DMS114 treated with DMSO at 0.1 percent for 48 hours (cell line): ENCODE measurements around the gene CDH18.

ENCODE experiments used
- DNase-seq: peaks from one replicate; lab custom pipeline; 2025; ENCODE audit not compliant: unreplicated experiment; lab: John Stamatoyannopoulos, UW

Gene CDH18

DNA sequence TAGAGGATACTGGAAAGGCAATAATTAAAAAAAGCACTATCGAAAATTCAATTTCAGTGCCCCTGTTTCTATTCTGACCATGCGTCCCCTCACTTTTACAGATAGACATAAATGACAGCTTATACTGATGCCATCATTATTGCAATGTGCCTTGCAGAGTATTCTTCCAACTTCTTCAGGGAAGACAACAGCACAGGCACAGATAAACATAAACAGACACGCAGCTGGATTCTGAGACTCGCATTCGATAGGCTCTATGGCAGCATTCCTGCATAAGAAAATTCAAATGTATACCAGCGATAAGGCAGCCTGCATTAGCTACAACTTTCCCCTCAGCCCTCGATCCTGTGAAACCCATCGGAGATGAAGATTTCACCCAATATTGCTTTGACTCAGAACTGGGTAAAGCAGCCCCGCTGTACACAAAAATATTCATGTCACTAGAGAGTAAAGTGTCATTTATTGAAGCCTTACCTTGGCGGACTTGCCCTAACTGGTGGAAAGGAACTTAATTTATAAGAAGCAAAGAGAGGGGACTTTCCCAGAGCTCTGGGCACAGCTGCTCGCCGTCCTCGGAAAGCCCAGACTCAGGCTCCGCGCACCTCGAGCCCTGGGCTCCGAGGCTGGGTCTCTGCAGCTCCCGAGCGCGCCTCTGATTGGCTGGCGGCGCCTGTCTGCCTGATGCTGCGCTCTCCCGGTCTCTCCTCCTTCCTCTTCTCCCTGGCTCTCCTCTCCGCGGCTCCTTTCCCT lies at the start of gene CDH18:
Gene CDH18 (minus strand): TSS at position 589 of the 750 bp plus-strand sequence. CDS start 149,214 bp downstream, outside the sequence.
- no peak for DNase-seq

DNA sequence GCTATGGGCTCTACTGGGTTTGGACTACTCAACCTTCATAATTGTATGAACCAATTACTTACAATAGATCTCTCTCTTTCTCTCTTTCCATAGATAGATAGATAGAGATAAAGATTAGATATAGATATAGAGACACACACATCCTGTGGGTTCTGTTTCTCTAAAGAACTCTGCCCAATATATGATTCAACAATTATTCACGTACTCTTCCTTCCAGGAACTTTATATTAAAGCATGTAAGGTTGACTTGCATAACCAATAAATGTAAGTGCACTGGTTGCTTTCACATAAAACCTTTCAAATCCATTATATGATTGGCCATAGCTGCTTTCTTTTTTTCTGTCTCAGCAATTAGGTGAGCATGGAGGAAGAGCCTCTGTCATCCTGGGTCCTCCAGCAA lies 46.7 kb upstream of the CDH18 start:
- DNase-seq = no peak

DNA sequence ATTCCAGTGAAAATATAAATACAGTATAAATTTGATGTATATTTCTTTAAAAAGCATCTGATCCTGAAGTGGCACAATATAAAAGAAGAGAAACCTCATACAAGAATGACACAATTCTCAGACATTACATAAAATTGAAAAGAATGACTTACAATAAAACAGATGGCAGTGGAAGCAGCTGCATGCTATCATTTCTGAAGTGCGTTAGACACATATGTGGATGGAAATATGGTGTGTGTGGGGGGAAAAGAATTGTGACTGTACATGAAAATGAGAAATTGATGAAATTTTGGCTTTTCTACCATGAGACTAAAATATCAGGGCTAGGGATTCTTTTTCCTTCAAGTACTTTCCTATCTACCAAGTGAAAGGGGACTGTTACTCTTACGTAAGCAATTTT lies 45.9 kb upstream of the CDH18 start:
- DNase-seq = no peak

DNA sequence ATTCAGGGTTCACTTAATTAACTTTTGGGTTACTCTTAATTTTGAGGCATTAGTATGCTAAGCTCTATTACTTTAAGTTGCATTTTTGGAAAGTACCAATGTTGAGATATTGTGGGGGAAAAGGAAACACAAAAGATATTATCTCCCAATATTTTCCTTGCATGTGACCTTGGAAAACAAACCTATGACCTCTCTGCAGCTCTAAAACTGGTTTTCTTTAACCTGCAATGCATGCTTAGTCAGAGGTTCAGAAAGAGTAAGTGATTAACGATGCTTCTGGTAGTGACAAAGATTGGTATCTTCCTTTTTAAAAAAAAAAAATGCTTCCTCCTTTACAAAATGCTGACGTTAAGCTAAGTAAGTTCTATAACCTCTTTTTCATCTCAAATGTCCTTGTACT lies 44.9 kb upstream of the CDH18 start:
- DNase-seq = no peak

DNA sequence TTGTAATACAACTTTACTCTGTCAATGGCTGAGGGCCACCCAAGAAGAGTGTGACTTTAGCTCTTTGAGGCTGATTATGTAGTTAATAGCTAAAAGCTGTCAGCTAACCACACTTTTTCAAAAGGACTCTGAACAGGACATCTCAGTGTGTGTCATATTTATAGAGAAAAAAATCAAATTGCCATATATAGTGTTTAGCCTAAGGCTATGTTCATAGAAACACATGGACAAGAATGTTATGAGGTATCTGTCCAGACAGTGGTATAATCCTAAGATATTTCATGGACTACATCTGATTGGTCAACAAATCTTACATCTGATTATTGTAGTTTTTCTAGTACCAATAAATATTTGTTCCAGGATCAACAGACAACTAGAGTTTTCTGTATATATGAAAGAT lies 42.1 kb upstream of the CDH18 start:
- DNase-seq = no peak

DNA sequence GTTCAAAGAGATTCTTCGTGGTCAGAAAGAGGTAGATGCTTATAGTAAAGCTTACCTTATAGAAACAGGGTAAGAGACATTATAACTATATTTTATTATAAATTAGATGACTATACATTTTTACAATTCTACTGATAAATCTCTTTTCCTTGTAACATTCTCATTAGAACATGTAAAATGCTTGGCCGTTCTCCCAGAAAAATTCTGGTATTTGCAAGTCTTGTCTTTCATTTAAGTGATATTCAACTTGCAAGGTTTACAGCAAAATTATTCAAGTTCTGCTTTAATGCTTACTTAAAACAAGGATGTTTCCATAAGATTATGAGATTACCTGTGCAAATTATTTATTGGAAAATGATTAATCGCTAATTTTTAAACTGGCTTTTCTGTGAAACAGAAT lies 41.3 kb upstream of the CDH18 start:
- no peak for DNase-seq

DNA sequence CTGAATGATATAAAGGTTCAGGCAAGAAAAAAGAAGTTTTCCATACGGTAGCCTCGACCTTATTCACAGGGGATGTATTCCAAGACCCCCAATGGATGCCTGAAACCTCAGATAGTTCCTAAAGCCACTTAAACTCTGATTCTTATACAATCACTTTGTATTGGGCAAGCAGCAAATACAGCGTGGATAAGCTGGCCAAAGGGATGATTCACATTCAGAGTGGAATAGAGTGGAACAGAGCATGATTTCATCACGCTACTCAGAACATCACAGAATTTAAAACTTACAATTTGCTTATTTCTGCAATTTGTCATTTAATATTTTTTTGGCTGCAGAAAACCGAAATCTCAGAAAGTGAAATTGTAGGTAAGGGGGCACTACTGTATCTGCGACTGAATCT lies 40.5 kb upstream of the CDH18 start:
- DNase-seq = no peak

GRCh38 chr5:20023686-20024180 lies 35.7 kb upstream of the CDH18 start:
- no peak for DNase-seq

DNA sequence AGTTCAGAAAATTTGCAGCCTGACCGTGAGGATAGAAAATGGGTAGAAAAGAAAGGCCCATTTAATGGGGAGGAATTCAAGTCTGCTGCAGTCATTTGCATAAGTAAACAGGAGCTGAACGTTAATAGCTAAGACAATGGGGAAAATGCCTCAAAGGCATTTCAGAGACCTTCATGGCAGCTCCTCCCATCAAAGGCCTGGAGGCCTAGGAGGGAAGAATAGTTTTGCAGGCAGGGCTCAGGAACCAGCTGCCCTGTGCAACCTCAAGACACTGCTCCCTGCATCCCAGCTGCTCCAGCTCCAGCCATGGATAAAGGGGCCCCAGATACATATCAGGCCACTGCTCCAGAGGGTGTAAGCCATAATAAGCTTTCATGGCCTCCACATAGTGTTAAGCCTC lies 32.2 kb upstream of the CDH18 start:
- DNase-seq = no peak

GRCh38 chr5:20017021-20017420 lies 29.0 kb upstream of the CDH18 start:
- DNase-seq = no peak

DNA sequence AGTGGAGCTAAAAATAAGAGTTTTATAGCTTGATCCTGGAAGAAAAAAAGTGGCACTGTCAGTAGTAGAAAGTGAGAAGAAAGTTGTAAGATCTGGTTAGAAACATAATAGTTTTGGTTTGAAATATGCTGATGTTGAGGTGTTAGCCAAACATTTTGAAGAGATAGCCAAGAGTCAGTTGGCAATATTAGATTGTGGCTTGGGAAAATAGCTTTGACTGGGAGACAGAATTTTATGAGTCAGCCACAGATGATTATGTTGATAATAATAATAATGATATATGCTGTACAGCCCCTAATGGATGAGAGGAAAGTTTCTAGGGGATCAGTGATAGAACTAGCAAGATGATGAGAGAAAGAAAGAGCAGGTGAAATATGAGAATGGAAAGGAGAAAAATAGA lies 12.4 kb upstream of the CDH18 start:
- DNase-seq = no peak

DNA sequence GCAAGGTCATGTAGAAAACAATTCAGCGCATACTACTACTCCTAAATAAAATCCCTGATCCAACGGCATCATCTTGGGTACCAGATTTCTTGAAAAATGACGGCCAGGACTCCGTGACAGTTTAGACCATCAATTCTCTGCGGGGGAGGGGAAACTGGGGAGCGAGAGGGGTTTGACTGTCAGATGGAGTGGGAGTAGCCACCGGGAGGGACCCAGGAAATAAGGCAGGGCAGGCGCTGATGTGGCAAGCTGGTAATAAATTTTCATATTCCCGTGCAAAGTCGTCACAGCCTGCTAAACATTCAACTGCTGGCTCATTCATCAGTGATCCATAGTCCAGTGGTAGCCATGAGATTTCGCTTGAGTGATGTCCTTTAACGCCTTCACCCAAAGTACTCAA lies 457 bp upstream of the CDH18 start:
- DNase-seq = no peak

DNA sequence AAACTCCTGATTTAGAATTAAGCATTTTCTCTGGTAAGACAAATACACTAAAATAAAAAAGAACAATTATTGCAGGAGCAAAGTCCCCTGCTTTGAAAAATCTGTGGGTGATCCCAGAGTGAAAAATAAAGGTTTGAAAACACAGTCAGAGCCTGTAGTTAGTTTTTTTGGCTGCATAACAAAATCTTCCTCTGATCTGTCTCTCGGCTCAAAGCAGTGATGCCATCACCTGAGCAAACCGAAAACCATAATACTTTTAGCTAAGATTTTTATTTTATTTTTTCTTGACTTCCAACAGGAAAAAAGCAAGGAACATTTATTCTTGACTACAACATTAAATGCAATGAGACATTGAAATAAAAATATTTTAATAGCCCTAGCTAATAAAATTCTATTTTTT lies 1.2 kb downstream of the CDH18 start:
- DNase-seq = no peak

- no peak for DNase-seq
These were observed 1.9 kb downstream of the CDH18 start for GRCh38 chr5:19986031-19986619.

DNA sequence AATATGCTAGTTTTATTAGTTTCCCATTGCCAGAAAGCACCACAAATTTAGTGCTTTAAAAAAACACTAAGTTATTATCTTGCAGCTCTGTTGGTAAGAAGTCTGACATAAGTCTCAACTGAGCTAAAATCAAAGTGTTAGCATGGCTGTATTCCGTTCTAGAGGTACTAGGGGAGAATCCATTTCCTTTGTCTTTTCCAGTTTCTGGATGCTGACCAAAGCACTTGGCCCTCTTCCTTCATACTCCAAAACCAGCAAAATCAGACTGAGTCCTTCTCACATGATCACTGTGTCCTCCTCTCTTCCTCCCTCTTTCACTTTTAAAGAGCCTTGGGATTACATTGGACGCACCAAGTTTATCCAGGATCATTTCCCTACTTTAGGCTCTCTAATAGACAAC lies 9.5 kb downstream of the CDH18 start:
- no peak for DNase-seq

- DNase-seq = no peak
These were observed 10.9 kb downstream of the CDH18 start for GRCh38 chr5:19977099-19977498.

- no peak for DNase-seq
These were observed 12.2 kb downstream of the CDH18 start for GRCh38 chr5:19975795-19976194.

DNA sequence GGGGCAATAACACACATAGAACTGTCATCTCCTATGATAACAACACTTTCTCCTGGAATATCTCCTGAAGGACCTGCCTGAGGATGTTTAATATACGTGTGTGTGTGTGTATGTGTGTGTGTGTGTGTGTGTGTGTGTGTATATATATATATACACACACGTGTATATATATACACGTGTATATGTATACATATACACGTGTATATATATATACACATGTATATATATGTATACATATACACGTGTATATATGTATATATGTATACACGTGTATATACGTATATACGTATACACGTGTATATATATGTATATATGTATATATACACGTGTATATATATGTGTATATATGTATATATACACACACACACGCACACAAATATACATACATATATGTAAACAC lies 27.5 kb downstream of the CDH18 start:
- DNase-seq = no peak

DNA sequence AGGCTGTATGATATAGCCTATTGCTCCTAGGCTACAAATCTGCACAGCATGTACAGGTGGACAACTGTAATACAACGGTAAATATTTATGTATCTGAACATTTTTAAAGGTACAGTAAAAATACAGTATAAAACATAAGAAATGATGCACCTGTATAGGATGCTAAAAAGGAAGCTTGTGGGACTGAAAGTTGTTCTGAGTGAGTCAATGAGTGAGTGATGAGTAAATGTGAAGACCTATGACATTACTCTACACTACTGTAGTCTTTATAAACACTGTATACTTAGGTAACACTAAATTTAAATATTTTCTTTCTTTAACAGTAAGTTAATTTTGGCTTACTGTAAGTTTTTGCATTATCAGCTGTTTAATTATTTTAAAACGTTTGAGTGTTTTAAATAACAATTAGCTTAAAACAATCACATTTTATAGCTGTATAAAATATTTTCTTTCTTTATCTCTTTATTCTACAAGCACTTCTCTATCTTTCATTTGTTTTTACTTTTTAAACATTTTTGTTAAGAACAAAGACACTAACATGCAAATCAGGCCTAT lies 28.1 kb downstream of the CDH18 start:
- DNase-seq = no peak

- DNase-seq = no peak
These were observed 37.1 kb downstream of the CDH18 start for GRCh38 chr5:19950897-19951296.

DNA sequence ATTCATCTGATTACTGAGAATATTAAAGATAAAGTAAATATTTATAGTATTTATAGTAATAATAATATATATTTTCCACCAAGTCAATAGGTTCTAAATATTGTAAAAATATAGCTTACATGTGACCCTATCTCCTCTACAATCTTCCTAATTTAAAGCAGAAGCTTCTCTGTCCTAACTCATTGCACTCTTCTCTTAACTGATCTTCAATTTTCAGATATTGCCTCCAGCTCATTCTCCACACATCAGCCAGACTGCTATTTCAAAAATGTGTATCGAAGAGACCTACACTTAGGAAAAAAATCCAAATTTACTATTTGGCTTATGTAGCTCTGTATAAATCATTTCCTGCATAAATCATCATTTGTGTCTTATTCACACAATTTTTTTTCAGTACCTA lies 47.8 kb downstream of the CDH18 start:
- no peak for DNase-seq

DNA sequence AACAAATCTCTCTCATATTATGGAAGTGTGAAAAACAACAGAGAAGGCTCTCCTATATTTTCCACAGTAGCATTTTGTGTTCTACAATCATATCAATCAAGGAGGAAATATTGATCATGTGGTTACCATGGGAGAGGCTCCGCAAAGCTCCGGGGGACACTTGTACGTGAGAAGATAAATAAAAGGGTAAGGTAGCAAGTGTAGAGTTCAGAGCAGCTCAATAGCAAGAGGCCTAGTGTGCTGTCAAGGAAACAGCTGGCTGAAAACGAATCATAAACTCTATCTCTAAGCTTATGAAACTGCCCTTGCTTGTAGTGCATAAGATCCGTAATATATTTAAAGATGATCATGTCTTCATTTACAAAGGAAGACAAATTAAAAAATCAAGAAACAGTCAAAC lies 57.5 kb downstream of the CDH18 start:
- no peak for DNase-seq
